Endodermal cell (in vitro differentiated cells): ENCODE measurements around the gene ALOX12. TPM values are rescaled to one million over a fixed set of nuclear protein-coding genes. Genes with fewer than 3 reads are reported as not detected.

Source experiments
- DNase-seq: peaks from one replicate; pipeline ENCODE4 v3.0.0-alpha.2; 2017
- H3K27ac ChIP-seq: 2 replicates; pipeline ENCODE4 v1.5.1; 2013; ENCODE audit warnings: mild to moderate bottlenecking, low read depth, low read length, moderate library complexity
- H3K27me3 ChIP-seq: 2 replicates; pipeline ENCODE4 v1.6.1; 2013; ENCODE audit warnings: mild to moderate bottlenecking, low read length, moderate library complexity; ENCODE audit not compliant: insufficient read depth, control insufficient read depth, poor library complexity, severe bottlenecking
- H3K36me3 ChIP-seq: 2 replicates; pipeline ENCODE4 v1.7.0; 2013; ENCODE audit warnings: mild to moderate bottlenecking, low read length, moderate library complexity; ENCODE audit not compliant: control insufficient read depth, insufficient read depth
- H3K4me1 ChIP-seq: one replicate; pipeline ENCODE4 v1.7.0; 2013; ENCODE audit warnings: low read length; ENCODE audit not compliant: control insufficient read depth, insufficient read depth
- H3K4me3 ChIP-seq: 2 replicates; pipeline ENCODE4 v1.5.1; 2013; ENCODE audit warnings: mild to moderate bottlenecking, low read length, moderate library complexity
- H3K9ac ChIP-seq: 2 replicates; pipeline ENCODE4 v1.6.1; 2013; ENCODE audit warnings: mild to moderate bottlenecking, low read length, moderate library complexity; ENCODE audit not compliant: poor library complexity, severe bottlenecking; ENCODE audit errors: extremely low read depth
- H3K9me3 ChIP-seq: 2 replicates; pipeline ENCODE4 v1.6.1; 2013; ENCODE audit warnings: mild to moderate bottlenecking, low read length, moderate library complexity; ENCODE audit not compliant: control insufficient read depth
- H3K27ac Mint-ChIP-seq: 2 replicates; pipeline ENCODE4 v1.8.0; 2020; ENCODE audit warnings: mixed read lengths
- H3K27me3 Mint-ChIP-seq: 2 replicates; pipeline ENCODE4 v1.8.0; 2021; ENCODE audit warnings: mild to moderate bottlenecking, mixed read lengths; ENCODE audit not compliant: insufficient read depth
- H3K36me3 Mint-ChIP-seq: 2 replicates; pipeline ENCODE4 v1.8.0; 2020; ENCODE audit warnings: low read depth, mixed read lengths
- H3K4me1 Mint-ChIP-seq: 2 replicates; pipeline ENCODE4 v1.8.0; 2020; ENCODE audit warnings: mixed read lengths
- H3K4me3 Mint-ChIP-seq: 2 replicates; pipeline ENCODE4 v1.8.0; 2020; ENCODE audit warnings: mild to moderate bottlenecking, moderate library complexity, mixed read lengths
- H3K9me3 Mint-ChIP-seq: 2 replicates; pipeline ENCODE4 v1.8.0; 2020; ENCODE audit warnings: mild to moderate bottlenecking, mixed read lengths
- CTCF ChIP-seq: fragments of 200-600 bp; sonication (generic); conservative IDR thresholded peaks from 2 replicates; pipeline ENCODE4 v1.5.0; 2021; ENCODE audit warnings: antibody characterized with exemption, mild to moderate bottlenecking
- WGBS, 2 experiments: methylation state at CpG; one replicate each; pipeline versions ENCODE4 v1.1.5 to v1.1.7; 2013; ENCODE audit warnings: missing lambda C conversion rate in 2 of 2, mixed read lengths in 1 of 2; ENCODE audit not compliant: insufficient coverage in 1 of 2, insufficient read length in 1 of 2; 5-methylcytosine and 5-hydroxymethylcytosine counted together
- total RNA-seq, 2 donors: library from RNA; stranded (reverse); fragmentation: NEBNext Ultra II Directional in 1 of 2; extraction: Animal tissue kit (Norgen Biotek cat#: 25700) in 1 of 2; gene quantifications; 2 replicates in 1 of 2; 3 replicates in 1 of 2; pipeline ENCODE4 v1.2.1, GENCODE V29; 2021

ALOX12 gene
- total RNA-seq, 2 donors from 2014 or later, result 0.46 to 0.92 TPM

DNA sequence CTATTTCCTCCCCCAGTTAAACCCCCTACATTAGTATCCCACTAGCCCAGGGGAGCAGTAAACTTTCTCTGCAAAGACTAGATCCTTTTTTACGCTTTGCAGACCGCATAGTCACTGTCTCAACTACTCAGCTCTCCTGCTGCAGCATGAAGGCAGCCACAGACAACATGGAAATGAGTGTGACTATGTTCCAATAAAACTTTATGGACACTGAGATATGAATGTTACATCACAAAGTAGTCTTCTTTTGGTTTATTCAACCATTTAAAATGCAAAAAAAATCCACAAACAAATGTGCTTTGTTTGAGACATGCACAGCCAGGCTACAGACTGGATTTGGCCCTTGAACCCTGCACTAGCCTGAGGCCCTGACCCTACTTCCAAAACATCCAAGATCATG is 14.7 kb downstream of the ALOX12 start:
- DNase-seq, result no peak
- no peak for TF ChIP-seq CTCF
- no peaks in the 10 kb centered on the region for H3K9me3 ChIP-seq
- Mint-ChIP-seq H3K9me3 (no peaks in the 10 kb centered on the region), H3K4me3 (peak overlapping the region; percentile 94), H3K4me1 (peaks cover 21% of the 10 kb centered on the region), H3K36me3 (peaks cover 14% of the 10 kb centered on the region), H3K27me3 (no peaks in the 10 kb centered on the region), H3K27ac (no peak overlapping the region)
- H3K4me1 ChIP-seq, result no peaks in the 10 kb centered on the region
- no peak overlapping the region for H3K27ac ChIP-seq
- H3K9ac ChIP-seq, result no peak overlapping the region
- WGBS, 2 experiments, result 95% methylated on average over 2 of the region's 2 CpGs; no CpG with 5 or more reads in 1 of the 2 experiments
- H3K36me3 ChIP-seq, result peaks cover 8% of the 10 kb centered on the region
- H3K27me3 ChIP-seq, result no peaks in the 10 kb centered on the region
- H3K4me3 ChIP-seq, result peak overlapping the region; percentile 100

DNA sequence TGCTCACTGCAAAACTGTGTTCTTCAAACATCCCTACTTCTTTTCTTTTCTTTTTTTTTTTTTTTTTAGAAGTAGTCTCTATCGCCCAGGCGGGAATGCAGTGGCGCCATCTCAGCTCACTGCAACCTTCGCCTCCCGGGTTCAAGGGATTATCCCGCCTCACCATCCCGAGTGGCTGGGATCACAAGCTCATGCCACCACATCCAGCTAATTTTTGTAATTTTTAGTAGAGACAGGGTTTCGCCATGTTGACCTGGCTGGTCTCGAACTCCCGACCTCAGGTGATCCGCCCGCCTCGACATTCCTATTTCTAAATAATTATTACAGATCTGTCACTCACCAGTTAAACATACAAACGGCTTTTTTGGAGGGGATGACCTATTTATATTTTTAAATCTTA is 15.6 kb downstream of the ALOX12 start:
- Mint-ChIP-seq H3K27ac (peak overlapping the region; percentile 100), H3K4me3 (peak overlapping the region; percentile 94), H3K9me3 (no peaks in the 10 kb centered on the region), H3K36me3 (peaks cover 14% of the 10 kb centered on the region), H3K27me3 (no peaks in the 10 kb centered on the region), H3K4me1 (peaks cover 21% of the 10 kb centered on the region)
- H3K4me1 ChIP-seq, result no peaks in the 10 kb centered on the region
- no peak for TF ChIP-seq CTCF
- H3K4me3 ChIP-seq, result peak overlapping the region; percentile 100
- peaks cover 8% of the 10 kb centered on the region for H3K36me3 ChIP-seq
- 80% methylated on average over 8 to 14 of the region's 14 CpGs for WGBS, 2 experiments
- no peaks in the 10 kb centered on the region for H3K9me3 ChIP-seq
- H3K9ac ChIP-seq, result peak overlapping the region; percentile 96
- H3K27ac ChIP-seq, result no peak overlapping the region
- no peak for DNase-seq
- no peaks in the 10 kb centered on the region for H3K27me3 ChIP-seq

GRCh38 chr17:7011942-7012254 is 16.0 kb downstream of the ALOX12 start:
- Mint-ChIP-seq H3K36me3 (peaks cover 18% of the 10 kb centered on the region), H3K4me1 (peaks cover 21% of the 10 kb centered on the region), H3K9me3 (no peaks in the 10 kb centered on the region), H3K27ac (peak overlapping the region; percentile 100), H3K27me3 (no peaks in the 10 kb centered on the region), H3K4me3 (peak overlapping the region; percentile 94)
- Histone ChIP-seq H3K27me3 (no peaks in the 10 kb centered on the region), H3K4me3 (peak overlapping the region; percentile 100), H3K9me3 (no peaks in the 10 kb centered on the region), H3K36me3 (peaks cover 8% of the 10 kb centered on the region), H3K9ac (peak overlapping the region; percentile 96), H3K27ac (peak overlapping the region; percentile 100), H3K4me1 (no peaks in the 10 kb centered on the region)
- 9% methylated on average over 4 of the region's 6 CpGs; no CpG with 5 or more reads in 1 of the 2 experiments for whole genome bisulfite sequencing, 2 experiments
- peak; percentile 38 for DNase-seq
- no peak for TF ChIP-seq CTCF
